Panc1 (cell line): ENCODE data around the gene GNAI2.

ENCODE experiments used
- POLR2AphosphoS5 ChIP-seq: IDR thresholded peaks from 2 replicates; pipeline ENCODE4 v1.6.1; 2012; ENCODE audit warnings: mild to moderate bottlenecking, low read depth, low read length, moderate library complexity
- TF ChIP-seq, protein P1 (sequence below): fragments of 450-650 bp; IDR thresholded peaks from 2 replicates; pipeline ENCODE4 v1.5.1; 2017; ENCODE audit warnings: mild to moderate bottlenecking

DNA sequence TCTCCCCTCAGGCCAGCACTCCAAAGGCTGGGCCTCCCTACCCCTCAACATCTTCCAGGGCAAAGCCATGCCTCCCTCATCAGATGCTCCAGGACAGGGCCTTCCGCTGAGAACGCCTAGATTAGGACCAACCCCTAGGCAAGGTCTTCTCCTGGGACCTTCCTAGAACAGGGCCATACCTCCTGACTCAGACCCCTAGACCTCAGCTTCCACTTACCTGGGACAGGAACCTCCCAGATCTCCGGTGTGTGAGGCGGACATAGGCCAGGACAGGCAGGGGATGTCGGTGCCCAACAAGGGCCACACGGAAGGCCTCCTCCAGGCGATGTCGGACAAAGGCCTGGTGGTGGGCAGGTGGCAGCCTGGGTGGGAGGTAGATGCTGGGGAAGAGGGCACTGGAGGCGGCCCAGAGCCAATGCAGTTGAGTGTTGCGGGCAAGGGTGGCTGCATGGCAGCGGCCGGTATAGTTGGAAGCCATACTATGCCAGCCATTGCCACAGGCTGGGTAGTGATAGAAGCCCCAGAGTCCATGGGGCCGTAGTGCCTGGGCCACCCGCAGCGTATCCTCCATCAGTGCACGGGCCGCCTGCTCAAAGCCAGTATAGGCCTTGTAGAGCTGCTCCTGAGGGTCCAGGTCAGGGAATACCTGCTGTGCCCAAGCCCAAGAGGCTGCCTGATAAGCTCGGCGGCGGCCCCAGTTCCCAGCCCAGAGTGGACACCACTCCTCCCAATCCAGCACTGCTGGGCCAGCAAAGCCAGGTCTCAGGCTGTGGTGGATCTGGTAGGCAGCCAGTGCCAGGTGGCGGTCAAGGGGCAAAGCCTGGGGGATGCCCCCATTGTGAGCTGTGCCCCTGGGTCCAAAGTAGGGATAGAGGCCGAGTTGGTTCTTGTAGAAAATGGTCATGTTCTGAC lies 58.7 kb downstream of the GNAI2 start:
- no peak for TF ChIP-seq POLR2AphosphoS5
- TF ChIP-seq, protein P1, sequence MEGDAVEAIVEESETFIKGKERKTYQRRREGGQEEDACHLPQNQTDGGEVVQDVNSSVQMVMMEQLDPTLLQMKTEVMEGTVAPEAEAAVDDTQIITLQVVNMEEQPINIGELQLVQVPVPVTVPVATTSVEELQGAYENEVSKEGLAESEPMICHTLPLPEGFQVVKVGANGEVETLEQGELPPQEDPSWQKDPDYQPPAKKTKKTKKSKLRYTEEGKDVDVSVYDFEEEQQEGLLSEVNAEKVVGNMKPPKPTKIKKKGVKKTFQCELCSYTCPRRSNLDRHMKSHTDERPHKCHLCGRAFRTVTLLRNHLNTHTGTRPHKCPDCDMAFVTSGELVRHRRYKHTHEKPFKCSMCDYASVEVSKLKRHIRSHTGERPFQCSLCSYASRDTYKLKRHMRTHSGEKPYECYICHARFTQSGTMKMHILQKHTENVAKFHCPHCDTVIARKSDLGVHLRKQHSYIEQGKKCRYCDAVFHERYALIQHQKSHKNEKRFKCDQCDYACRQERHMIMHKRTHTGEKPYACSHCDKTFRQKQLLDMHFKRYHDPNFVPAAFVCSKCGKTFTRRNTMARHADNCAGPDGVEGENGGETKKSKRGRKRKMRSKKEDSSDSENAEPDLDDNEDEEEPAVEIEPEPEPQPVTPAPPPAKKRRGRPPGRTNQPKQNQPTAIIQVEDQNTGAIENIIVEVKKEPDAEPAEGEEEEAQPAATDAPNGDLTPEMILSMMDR = no peak
